Esophagus muscularis mucosa (tissue), 4 donors: ENCODE data around the gene PLEKHM1. TPM values are rescaled to one million over a fixed set of nuclear protein-coding genes. Genes with fewer than 3 reads are reported as not detected.

Source experiments
- DNase-seq: peaks from one replicate; pipeline ENCODE4 v3.0.0-alpha.2; 2017; ENCODE audit errors: extremely low spot score
- H3K27ac ChIP-seq, 4 donors: fragments of 200-600 bp; sonication (generic); replicated peaks in 1 of 4; 1 replicate in 3 of 4; 2 replicates in 1 of 4; pipeline ENCODE4 v1.5.1; 2016 to 2019; ENCODE audit warnings: mild to moderate bottlenecking in 1 of 4
- H3K27me3 ChIP-seq, 4 donors: fragments of 200-600 bp; sonication (generic); one replicate each; pipeline versions ENCODE4 v1.5.1 to v1.6.0; 2016 to 2019
- H3K36me3 ChIP-seq, 4 donors: fragments of 200-600 bp; sonication (generic); one replicate each; pipeline ENCODE4 v1.5.1; 2016 to 2019
- H3K4me1 ChIP-seq, 4 donors: fragments of 200-600 bp; sonication (generic); one replicate each; pipeline ENCODE4 v1.5.1; 2016 to 2019
- H3K4me3 ChIP-seq, 4 donors: fragments of 200-600 bp; sonication (generic); 1 replicate in 2 of 4; 2 replicates in 2 of 4; pipeline ENCODE4 v1.5.1; 2016 to 2019; ENCODE audit warnings: mild to moderate bottlenecking in 4 of 4, moderate library complexity in 1 of 4
- H3K9me3 ChIP-seq, 4 donors: fragments of 200-600 bp; sonication (generic); 1 replicate in 3 of 4; 2 replicates in 1 of 4; pipeline ENCODE4 v1.5.1; 2016 to 2019
- EP300 ChIP-seq: sonication (generic); formaldehyde crosslinking; IDR thresholded peaks from one replicate; pipeline ENCODE4 v1.6.1; 2017; ENCODE audit warnings: antibody characterized with exemption
- POLR2A ChIP-seq: fragments of 450-650 bp; IDR thresholded peaks from one replicate; pipeline ENCODE4 v1.6.1; 2017; ENCODE audit warnings: antibody characterized with exemption, moderate library complexity, mild to moderate bottlenecking, low read depth
- POLR2AphosphoS5 ChIP-seq, 2 donors: sonication (generic); formaldehyde crosslinking; IDR thresholded peaks; one replicate each; pipeline ENCODE4 v1.6.1; 2017; ENCODE audit warnings: antibody characterized with exemption in 2 of 2
- WGBS: methylation state at CpG from one replicate; pipeline ENCODE4 v1.1.5; 2018; 5-methylcytosine and 5-hydroxymethylcytosine counted together
- intact Hi-C: fragments of 100-400 bp; cut with DNase I; formaldehyde crosslinking; loops from one replicate; pipeline ENCODE4 v1.15.1; 2023
- total RNA-seq, 4 donors: library from RNA; depleted of rRNA; stranded (reverse); fragments of >200 nt; gene quantifications; one replicate each; pipeline versions ENCODE4 v1.1.0 to v1.2.1, GENCODE V29; 2016
- TF ChIP-seq, protein P1 (sequence below), 3 experiments: fragments of 200-600 bp in 2 of 3; fragments of 450-650 bp in 1 of 3; sonication (generic) in 2 of 3; IDR thresholded peaks; one replicate each; pipeline ENCODE4 v1.5.1; 2017 to 2019; ENCODE audit warnings: antibody characterized with exemption in 3 of 3, mild to moderate bottlenecking in 2 of 3, moderate library complexity in 1 of 3

Gene PLEKHM1
- total RNA-seq, 4 donors from 2014 or later: 28.5 to 38.0 (median 36.0) TPM

DNA sequence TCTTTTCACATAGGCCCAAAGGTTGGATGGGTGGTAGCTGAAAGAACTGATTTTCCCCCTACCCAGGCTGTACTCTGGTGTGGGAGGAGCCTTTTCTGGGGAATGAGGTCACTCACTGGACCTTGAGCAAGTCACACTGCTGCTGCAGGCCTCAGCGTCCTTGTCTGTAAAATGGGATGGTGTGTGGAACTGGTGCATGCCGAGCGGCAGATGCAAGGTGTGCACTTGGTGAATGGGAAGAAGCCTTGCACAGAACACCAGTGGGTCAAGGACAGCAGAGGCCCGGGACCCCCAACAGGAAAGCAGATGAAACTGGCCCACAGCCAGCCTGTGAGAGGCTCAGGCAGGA, 96.0 kb downstream of the PLEKHM1 start:
- intact Hi-C loops: no loop called here
- H3K36me3 ChIP-seq: peaks cover 0 to 51% (median 21%) of the 10 kb centered on the region in 4 donors
- 82% methylated on average over 4 of the region's 4 CpGs for WGBS

GRCh38 chr17:45394091-45394490, 96.4 kb downstream of the PLEKHM1 start:
- DNase-seq: no peak
- Histone ChIP-seq H3K4me1 (peaks cover 6 to 17% (median 14%) of the 10 kb centered on the region in 4 donors), H3K27ac (no peak overlapping the region), H3K4me3 (no peak overlapping the region), H3K27me3 (peaks cover 0 to 13% (median 3%) of the 10 kb centered on the region in 4 donors), H3K9me3 (no peaks in the 10 kb centered on the region), H3K36me3 (peaks cover 0 to 51% (median 21%) of the 10 kb centered on the region in 4 donors)
- WGBS: 74% methylated on average over 6 of the region's 6 CpGs
- intact Hi-C loops: no loop called here
- no peak for TF ChIP-seq POLR2AphosphoS5 (IDR thresholded peaks at IDR 0.05)
- TF ChIP-seq EP300: no peak
- TF ChIP-seq, protein P1, sequence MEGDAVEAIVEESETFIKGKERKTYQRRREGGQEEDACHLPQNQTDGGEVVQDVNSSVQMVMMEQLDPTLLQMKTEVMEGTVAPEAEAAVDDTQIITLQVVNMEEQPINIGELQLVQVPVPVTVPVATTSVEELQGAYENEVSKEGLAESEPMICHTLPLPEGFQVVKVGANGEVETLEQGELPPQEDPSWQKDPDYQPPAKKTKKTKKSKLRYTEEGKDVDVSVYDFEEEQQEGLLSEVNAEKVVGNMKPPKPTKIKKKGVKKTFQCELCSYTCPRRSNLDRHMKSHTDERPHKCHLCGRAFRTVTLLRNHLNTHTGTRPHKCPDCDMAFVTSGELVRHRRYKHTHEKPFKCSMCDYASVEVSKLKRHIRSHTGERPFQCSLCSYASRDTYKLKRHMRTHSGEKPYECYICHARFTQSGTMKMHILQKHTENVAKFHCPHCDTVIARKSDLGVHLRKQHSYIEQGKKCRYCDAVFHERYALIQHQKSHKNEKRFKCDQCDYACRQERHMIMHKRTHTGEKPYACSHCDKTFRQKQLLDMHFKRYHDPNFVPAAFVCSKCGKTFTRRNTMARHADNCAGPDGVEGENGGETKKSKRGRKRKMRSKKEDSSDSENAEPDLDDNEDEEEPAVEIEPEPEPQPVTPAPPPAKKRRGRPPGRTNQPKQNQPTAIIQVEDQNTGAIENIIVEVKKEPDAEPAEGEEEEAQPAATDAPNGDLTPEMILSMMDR (IDR thresholded peaks at IDR 0.05): no peak
- no peak for TF ChIP-seq POLR2A

More for the DNA sequence above, 96.0 kb downstream of the PLEKHM1 start:
- Histone ChIP-seq H3K9me3 (no peaks in the 10 kb centered on the region), H3K27ac (no peak overlapping the region), H3K4me3 (peak overlapping the region in 1 of 4 donors; percentile 44), H3K27me3 (peaks cover 0 to 9% (median 3%) of the 10 kb centered on the region in 4 donors), H3K4me1 (peaks cover 6 to 17% (median 14%) of the 10 kb centered on the region in 4 donors)
- no peak for DNase-seq
- TF ChIP-seq EP300 (no peak), POLR2AphosphoS5 (IDR thresholded peaks at IDR 0.05) (no peak), POLR2A (no peak)
- TF ChIP-seq, protein P1 (IDR thresholded peaks at IDR 0.05): no peak

- Histone ChIP-seq H3K36me3 (peaks cover 0 to 44% (median 21%) of the 10 kb centered on the region in 4 donors), H3K4me1 (peaks cover 6 to 17% (median 14%) of the 10 kb centered on the region in 4 donors), H3K9me3 (no peaks in the 10 kb centered on the region), H3K27me3 (peaks cover 0 to 20% (median 3%) of the 10 kb centered on the region in 4 donors), H3K27ac (no peak overlapping the region), H3K4me3 (no peak overlapping the region)
- DNase-seq: no peak
- intact Hi-C loops: no loop called here
- 98% methylated on average over 5 of the region's 5 CpGs for WGBS
- TF ChIP-seq, protein P1 (IDR thresholded peaks at IDR 0.05): no peak
These were observed 97.1 kb downstream of the PLEKHM1 start for GRCh38 chr17:45393411-45393810.

DNA sequence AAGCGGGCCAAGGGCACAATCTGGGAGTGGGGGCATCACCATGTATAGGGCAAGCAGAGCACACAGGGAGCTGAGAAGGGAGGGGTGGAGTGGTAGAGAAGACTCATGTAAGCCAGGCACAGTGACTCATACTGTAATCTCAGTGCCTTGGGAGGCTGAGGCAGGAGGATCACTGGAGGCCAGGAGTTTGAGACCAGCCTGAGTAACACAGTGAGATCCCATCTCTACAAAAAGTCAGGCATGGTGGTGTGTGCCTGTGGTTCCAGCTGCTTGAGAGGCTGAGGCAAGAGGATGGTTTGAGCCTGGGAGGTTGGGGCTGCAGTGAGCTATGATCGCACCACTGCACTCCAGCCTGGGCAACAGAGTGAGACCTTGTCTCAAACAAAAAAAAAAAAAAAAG, 98.6 kb downstream of the PLEKHM1 start:
- Histone ChIP-seq H3K27ac (no peak overlapping the region), H3K36me3 (peaks cover 0 to 30% (median 15%) of the 10 kb centered on the region in 4 donors), H3K9me3 (no peaks in the 10 kb centered on the region), H3K4me3 (no peak overlapping the region), H3K4me1 (peaks cover 6 to 17% (median 14%) of the 10 kb centered on the region in 4 donors), H3K27me3 (peaks cover 0 to 25% (median 3%) of the 10 kb centered on the region in 4 donors)
- WGBS: 100% methylated on average over 2 of the region's 2 CpGs
- TF ChIP-seq, protein P1 (IDR thresholded peaks at IDR 0.05): no peak
- TF ChIP-seq POLR2A (no peak), POLR2AphosphoS5 (IDR thresholded peaks at IDR 0.05) (no peak), EP300 (no peak)
- intact Hi-C loops: no loop called here
- no peak for DNase-seq

DNA sequence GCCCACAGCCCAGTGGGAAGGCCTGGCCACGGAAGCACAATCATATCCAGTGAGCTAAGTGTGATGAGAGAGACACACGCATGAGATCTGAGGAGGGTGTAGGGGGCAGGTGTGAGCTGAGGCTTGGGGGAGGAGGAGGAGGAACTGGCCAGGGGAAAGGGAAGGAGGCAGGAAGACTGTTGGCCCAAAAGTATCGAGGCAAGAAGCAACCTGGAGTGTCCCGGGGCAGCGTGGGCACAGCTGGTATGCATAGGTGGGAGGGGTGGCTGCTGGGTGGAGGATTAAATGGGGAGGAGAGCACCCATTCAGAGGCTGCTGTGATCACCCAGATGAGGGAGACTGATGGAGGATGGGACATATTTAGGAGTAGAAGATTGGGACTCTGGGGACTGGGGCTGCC, 99.2 kb downstream of the PLEKHM1 start:
- no peak overlapping the region for H3K4me3 ChIP-seq
- 57% methylated on average over 5 of the region's 5 CpGs for WGBS
- intact Hi-C loops: no loop called here

More for the DNA sequence above, 99.2 kb downstream of the PLEKHM1 start:
- TF ChIP-seq, protein P1 (IDR thresholded peaks at IDR 0.05): no peak
- TF ChIP-seq EP300 (no peak), POLR2AphosphoS5 (IDR thresholded peaks at IDR 0.05) (no peak), POLR2A (no peak)
- peaks cover 6 to 17% (median 14%) of the 10 kb centered on the region in 4 donors for H3K4me1 ChIP-seq
- no peak for DNase-seq
- no peak overlapping the region for H3K27ac ChIP-seq
- H3K9me3 ChIP-seq: no peaks in the 10 kb centered on the region
- peaks cover 0 to 25% (median 3%) of the 10 kb centered on the region in 4 donors for H3K27me3 ChIP-seq
- peaks cover 0 to 24% (median 10%) of the 10 kb centered on the region in 4 donors for H3K36me3 ChIP-seq
